HepG2 (cell line): Measurements from ENCODE around the gene ATP10A.

Experiments
- AFF4 ChIP-seq: sonication (generic); formaldehyde crosslinking; IDR thresholded peaks from 2 replicates; pipeline ENCODE4 v1.4.0; 2020; ENCODE audit warnings: missing genetic modification reagents
- ELF4 ChIP-seq: sonication (generic); formaldehyde crosslinking; IDR thresholded peaks from 2 replicates; pipeline ENCODE4 v1.5.0; 2020; ENCODE audit warnings: missing genetic modification reagents, mild to moderate bottlenecking, moderate library complexity, borderline replicate concordance
- NFE2L1 ChIP-seq: sonication (generic); formaldehyde crosslinking; IDR thresholded peaks from 2 replicates; pipeline ENCODE4 v1.4.0; 2020; ENCODE audit warnings: missing genetic modification reagents, mild to moderate bottlenecking, borderline replicate concordance
- POLR2AphosphoS5 ChIP-seq: IDR thresholded peaks from 2 replicates; pipeline ENCODE4 v1.6.1; 2012; ENCODE audit warnings: low read depth, low read length
- RAD51 ChIP-seq: fragments of 450-650 bp; IDR thresholded peaks from 2 replicates; pipeline ENCODE4 v1.6.1; 2016; ENCODE audit warnings: borderline replicate concordance
- ZXDC ChIP-seq: sonication (generic); formaldehyde crosslinking; IDR thresholded peaks from 2 replicates; pipeline ENCODE4 v1.5.0; 2020; ENCODE audit warnings: mild to moderate bottlenecking, missing genetic modification reagents

- no peak for TF ChIP-seq RAD51
- no peak for TF ChIP-seq POLR2AphosphoS5
- no peak for TF ChIP-seq NFE2L1
- no peak for TF ChIP-seq AFF4 (CRISPR knock-in tag)
- no peak for TF ChIP-seq ZXDC (CRISPR knock-in tag)
- TF ChIP-seq ELF4 (CRISPR knock-in tag) = no peak
These were observed 1.8 kb upstream of the ATP10A start for GRCh38 chr15:25864966-25865365.
